ENCODE results near the gene GORASP2.
"Not testable (repeated sequence)": the region's sequence is repeated elsewhere in the genome, so short reads cannot be mapped to it uniquely, and the experiment has no call there.

The GORASP2 gene

GRCh38 chr2:170928824-170929685 lies at the start of gene GORASP2:
Gene GORASP2, plus strand, starts transcription at chr2:170929253. Its CDS starts 88 bp downstream, at chr2:170929341.
- peak; percentile 100 for DNase-seq
- in situ Hi-C loops (cut with MboI; ENCODE audit: low pct_unique_long_range_greater_than_20kb, low sequenced_read_pairs): no loop called here

- no peak for DNase-seq
- in situ Hi-C loops (cut with MboI; ENCODE audit: low pct_unique_long_range_greater_than_20kb, low sequenced_read_pairs): no loop called here
Measured at GRCh38 chr2:170881840-170882239, 47.2 kb upstream of the GORASP2 start.

- in situ Hi-C loops (cut with MboI; ENCODE audit: low pct_unique_long_range_greater_than_20kb, low sequenced_read_pairs): no loop called here
- no peak for DNase-seq
Measured at GRCh38 chr2:170882758-170883157, 46.3 kb upstream of the GORASP2 start.

GRCh38 chr2:170883683-170884082 lies 45.4 kb upstream of the GORASP2 start:
- in situ Hi-C loops (cut with MboI; ENCODE audit: low pct_unique_long_range_greater_than_20kb, low sequenced_read_pairs): no loop called here
- DNase-seq: no peak

GRCh38 chr2:170885130-170885791 lies 43.8 kb upstream of the GORASP2 start:
- in situ Hi-C loops (cut with MboI; ENCODE audit: low pct_unique_long_range_greater_than_20kb, low sequenced_read_pairs): no loop called here
- DNase-seq: no peak

GRCh38 chr2:170886386-170886785 lies 42.7 kb upstream of the GORASP2 start:
- in situ Hi-C loops (cut with MboI; ENCODE audit: low pct_unique_long_range_greater_than_20kb, low sequenced_read_pairs): no loop called here
- no peak for DNase-seq

GRCh38 chr2:170887496-170887895 lies 41.6 kb upstream of the GORASP2 start:
- DNase-seq: no peak
- in situ Hi-C loops (cut with MboI; ENCODE audit: low pct_unique_long_range_greater_than_20kb, low sequenced_read_pairs): no loop called here

- in situ Hi-C loops (cut with MboI; ENCODE audit: low pct_unique_long_range_greater_than_20kb, low sequenced_read_pairs): no loop called here
- DNase-seq: no peak
Measured at GRCh38 chr2:170887896-170888295, 41.2 kb upstream of the GORASP2 start.

GRCh38 chr2:170891893-170892292 lies 37.2 kb upstream of the GORASP2 start:
- in situ Hi-C loops (cut with MboI; ENCODE audit: low pct_unique_long_range_greater_than_20kb, low sequenced_read_pairs): no loop called here
- DNase-seq: no peak

GRCh38 chr2:170892391-170892951 lies 36.6 kb upstream of the GORASP2 start:
- in situ Hi-C loops (cut with MboI; ENCODE audit: low pct_unique_long_range_greater_than_20kb, low sequenced_read_pairs): no loop called here
- DNase-seq: no peak

GRCh38 chr2:170895023-170895757 lies 33.9 kb upstream of the GORASP2 start:
- in situ Hi-C loops (cut with MboI; ENCODE audit: low pct_unique_long_range_greater_than_20kb, low sequenced_read_pairs): no loop called here
- DNase-seq: no peak

- in situ Hi-C loops (cut with MboI; ENCODE audit: low pct_unique_long_range_greater_than_20kb, low sequenced_read_pairs): no loop called here
- no peak for DNase-seq
Measured at GRCh38 chr2:170896622-170897021, 32.4 kb upstream of the GORASP2 start.

GRCh38 chr2:170897108-170897507 lies 31.9 kb upstream of the GORASP2 start:
- in situ Hi-C loops (cut with MboI; ENCODE audit: low pct_unique_long_range_greater_than_20kb, low sequenced_read_pairs): no loop called here

GRCh38 chr2:170905864-170906263 lies 23.2 kb upstream of the GORASP2 start:
- in situ Hi-C loops (cut with MboI; ENCODE audit: low pct_unique_long_range_greater_than_20kb, low sequenced_read_pairs): no loop called here
- DNase-seq: no peak

More at GRCh38 chr2:170897108-170897507, 31.9 kb upstream of the GORASP2 start:
- no peak for DNase-seq

- no peak for DNase-seq
- in situ Hi-C loops (cut with MboI; ENCODE audit: low pct_unique_long_range_greater_than_20kb, low sequenced_read_pairs): no loop called here
Measured at GRCh38 chr2:170911314-170911889, 17.7 kb upstream of the GORASP2 start.

- DNase-seq; in situ Hi-C loops (cut with MboI; ENCODE audit: low pct_unique_long_range_greater_than_20kb, low sequenced_read_pairs): not testable (repeated sequence)
Measured at GRCh38 chr2:170914994-170915666, 13.9 kb upstream of the GORASP2 start.

- no peak for DNase-seq
- in situ Hi-C loops (cut with MboI; ENCODE audit: low pct_unique_long_range_greater_than_20kb, low sequenced_read_pairs): no loop called here
Measured at GRCh38 chr2:170917219-170917913, 11.7 kb upstream of the GORASP2 start.

- in situ Hi-C loops (cut with MboI; ENCODE audit: low pct_unique_long_range_greater_than_20kb, low sequenced_read_pairs): no loop called here
- no peak for DNase-seq
Measured at GRCh38 chr2:170917957-170918356, 11.1 kb upstream of the GORASP2 start.
